HUES64 (cell line): ENCODE results near the gene SOX3.

Experiments used
- H3K27ac ChIP-seq: 2 replicates; pipeline ENCODE4 v1.7.0; 2013; ENCODE audit warnings: low read depth, low read length, inconsistent platforms
- H3K27me3 ChIP-seq: 2 replicates; pipeline ENCODE4 v1.6.1; 2013; ENCODE audit warnings: mild to moderate bottlenecking, low read length; ENCODE audit not compliant: insufficient read depth
- H3K36me3 ChIP-seq: 2 replicates; pipeline ENCODE4 v1.6.1; 2013; ENCODE audit warnings: mild to moderate bottlenecking, low read length; ENCODE audit not compliant: insufficient read depth
- H3K4me1 ChIP-seq: 2 replicates; pipeline ENCODE4 v1.6.1; 2013; ENCODE audit warnings: mild to moderate bottlenecking, low read length, moderate library complexity; ENCODE audit not compliant: insufficient read depth
- H3K4me3 ChIP-seq: 2 replicates; pipeline ENCODE4 v1.5.1; 2013; ENCODE audit warnings: mild to moderate bottlenecking, low read length, moderate library complexity
- H3K9ac ChIP-seq: 2 replicates; pipeline ENCODE4 v1.6.1; 2013; ENCODE audit warnings: mild to moderate bottlenecking, low read depth, low read length
- H3K9me3 ChIP-seq: 2 replicates; pipeline ENCODE4 v1.6.1; 2013; ENCODE audit warnings: low read depth, low read length; ENCODE audit not compliant: insufficient read depth
- WGBS: fragments of 150-250, 120-280 bp; methylation state at CpG from one replicate; pipeline ENCODE4 v1.1.7; 2013; ENCODE audit warnings: missing lambda C conversion rate; 5-methylcytosine and 5-hydroxymethylcytosine counted together

Gene SOX3

GRCh38 chrX:140508958-140509357 is 4.1 kb upstream of the SOX3 start:
- H3K9me3 ChIP-seq = no peaks in the 10 kb centered on the region
- H3K27me3 ChIP-seq = peaks cover 87% of the 10 kb centered on the region
- no peaks in the 10 kb centered on the region for H3K36me3 ChIP-seq
- H3K27ac ChIP-seq = no peak overlapping the region
- no peak overlapping the region for H3K9ac ChIP-seq
- H3K4me3 ChIP-seq = no peak overlapping the region; the same call in 1 of the 2 replicates
- WGBS = 32% methylated on average over 16 of the region's 16 CpGs
- 0 out of 2 replicates have a peak, but pooled peaks cover 6% of the 10 kb centered on the region for H3K4me1 ChIP-seq

GRCh38 chrX:140507982-140508305 is 3.1 kb upstream of the SOX3 start:
- Histone ChIP-seq H3K27ac (no peak overlapping the region), H3K27me3 (peaks cover 93% of the 10 kb centered on the region), H3K9me3 (no peaks in the 10 kb centered on the region), H3K4me3 (peak overlapping the region; percentile 58), H3K9ac (no peak overlapping the region), H3K36me3 (no peaks in the 10 kb centered on the region), H3K4me1 (0 out of 2 replicates have a peak, but pooled peaks cover 6% of the 10 kb centered on the region)
- WGBS = 1% methylated on average over 23 of the region's 23 CpGs

GRCh38 chrX:140507223-140507981 is 2.5 kb upstream of the SOX3 start:
- 1% methylated on average over 32 of the region's 36 CpGs for WGBS
- Histone ChIP-seq H3K9ac (no peak overlapping the region), H3K27me3 (peaks cover 97% of the 10 kb centered on the region)

GRCh38 chrX:140505421-140506337 is 810 bp upstream of the SOX3 start:
- peak overlapping the region; percentile 58 for H3K4me3 ChIP-seq
- peaks cover 10% of the 10 kb centered on the region; the same call in 1 of the 2 replicates for H3K4me1 ChIP-seq
- H3K27me3 ChIP-seq = peaks cover 97% of the 10 kb centered on the region
- WGBS = under 1% methylated on average over 63 of the region's 63 CpGs
- no peaks in the 10 kb centered on the region for H3K9me3 ChIP-seq
- H3K9ac ChIP-seq = no peak overlapping the region
- H3K36me3 ChIP-seq = no peaks in the 10 kb centered on the region
- H3K27ac ChIP-seq = no peak overlapping the region

More at GRCh38 chrX:140507223-140507981, 2.5 kb upstream of the SOX3 start:
- Histone ChIP-seq H3K4me3 (peak overlapping the region; percentile 58), H3K9me3 (no peaks in the 10 kb centered on the region), H3K4me1 (0 out of 2 replicates have a peak, but pooled peaks cover 6% of the 10 kb centered on the region), H3K27ac (no peak overlapping the region), H3K36me3 (no peaks in the 10 kb centered on the region)

- Histone ChIP-seq H3K36me3 (no peaks in the 10 kb centered on the region), H3K27me3 (peaks cover 95% of the 10 kb centered on the region), H3K9me3 (no peaks in the 10 kb centered on the region), H3K4me3 (peak overlapping the region; percentile 58), H3K27ac (no peak overlapping the region), H3K4me1 (peaks cover 8% of the 10 kb centered on the region; the same call in 1 of the 2 replicates), H3K9ac (peak overlapping the region; percentile 55)
- under 1% methylated on average over 92 of the region's 92 CpGs for WGBS
Measured at GRCh38 chrX:140503714-140504351, 1.0 kb downstream of the SOX3 start.

GRCh38 chrX:140503238-140503601 is 1.6 kb downstream of the SOX3 start:
- no peaks in the 10 kb centered on the region for H3K9me3 ChIP-seq
- no peak overlapping the region for H3K9ac ChIP-seq
- peaks cover 8% of the 10 kb centered on the region; the same call in 1 of the 2 replicates for H3K4me1 ChIP-seq
- H3K27me3 ChIP-seq = peaks cover 90% of the 10 kb centered on the region
- WGBS = 0% methylated on average over 13 of the region's 14 CpGs
- peak overlapping the region; percentile 58 for H3K4me3 ChIP-seq
- no peaks in the 10 kb centered on the region for H3K36me3 ChIP-seq
- H3K27ac ChIP-seq = no peak overlapping the region

GRCh38 chrX:140502491-140503237 is 2.2 kb downstream of the SOX3 start:
- Histone ChIP-seq H3K27ac (no peak overlapping the region), H3K27me3 (peaks cover 85% of the 10 kb centered on the region), H3K9me3 (no peaks in the 10 kb centered on the region), H3K36me3 (no peaks in the 10 kb centered on the region), H3K4me1 (peaks cover 8% of the 10 kb centered on the region; the same call in 1 of the 2 replicates), H3K4me3 (peak overlapping the region; percentile 58), H3K9ac (no peak overlapping the region)
- under 1% methylated on average over 37 of the region's 40 CpGs for WGBS

GRCh38 chrX:140501940-140502468 is 2.9 kb downstream of the SOX3 start:
- Histone ChIP-seq H3K9me3 (no peaks in the 10 kb centered on the region), H3K4me1 (peaks cover 8% of the 10 kb centered on the region; the same call in 1 of the 2 replicates), H3K9ac (no peak overlapping the region), H3K4me3 (peak overlapping the region; percentile 58), H3K27me3 (peaks cover 79% of the 10 kb centered on the region), H3K36me3 (no peaks in the 10 kb centered on the region), H3K27ac (no peak overlapping the region)
- WGBS = 0% methylated on average over 11 of the region's 14 CpGs

- 1% methylated on average over 9 of the region's 13 CpGs for WGBS
- peak overlapping the region; percentile 43 for H3K4me3 ChIP-seq
Measured at GRCh38 chrX:140501321-140501720, 3.5 kb downstream of the SOX3 start.

GRCh38 chrX:140500441-140500840 is 4.4 kb downstream of the SOX3 start:
- Histone ChIP-seq H3K4me3 (0 out of 2 replicates have a peak overlapping the region, but pooled peaks have one; percentile 15), H3K36me3 (no peaks in the 10 kb centered on the region), H3K27me3 (peaks cover 63% of the 10 kb centered on the region), H3K9ac (no peak overlapping the region), H3K27ac (no peak overlapping the region), H3K4me1 (peaks cover 8% of the 10 kb centered on the region; the same call in 1 of the 2 replicates), H3K9me3 (no peaks in the 10 kb centered on the region)
- WGBS = 10% methylated on average over 7 of the region's 9 CpGs

More at GRCh38 chrX:140501321-140501720, 3.5 kb downstream of the SOX3 start:
- Histone ChIP-seq H3K27ac (no peak overlapping the region), H3K9me3 (no peaks in the 10 kb centered on the region), H3K9ac (no peak overlapping the region), H3K27me3 (peaks cover 72% of the 10 kb centered on the region), H3K36me3 (no peaks in the 10 kb centered on the region), H3K4me1 (peaks cover 8% of the 10 kb centered on the region; the same call in 1 of the 2 replicates)
